ENCODE results near the gene CCDC149. TPM values are rescaled to one million over a fixed set of nuclear protein-coding genes. Genes with fewer than 3 reads are reported as not detected.

Gene CCDC149
- total RNA-seq, 1 experiment from 2014 or later: 3.6 TPM

- ATAC-seq (no peak), DNase-seq (ENCODE audit: low read depth, low spot score) (no peak)
- Histone ChIP-seq H3K27me3 (ENCODE audit: control insufficient read depth, insufficient read depth, low read length) (no peaks in the 10 kb centered on the region), H3K9me3 (ENCODE audit: control insufficient read depth, insufficient read depth, low read depth, low read length) (no peaks in the 10 kb centered on the region), H3K27ac (ENCODE audit: low read length) (no peak overlapping the region), H3K36me3 (ENCODE audit: control insufficient read depth, insufficient read depth, low read length) (no peaks in the 10 kb centered on the region), H3K4me1 (ENCODE audit: control insufficient read depth, insufficient read depth, low read length) (no peaks in the 10 kb centered on the region), H3K4me3 (ENCODE audit: low read depth in 2 of 2, low read length in 2 of 2) (no peak overlapping the region)
- in situ Hi-C loops (cut with HindIII; ENCODE audit: low pct_unique_long_range_greater_than_20kb, low sequenced_read_pairs): no loop called here
- intact Hi-C loops (cut with micrococcal nuclease; ENCODE audit: unreplicated experiment): no loop called here
- no peak for TF ChIP-seq POLR2AphosphoS5 (IDR thresholded peaks at IDR 0.05; ENCODE audit: low read depth, low read length)
- BruUV-seq (replicated peaks): no TSS peak
- POLR2A ChIA-PET: no interaction called here
- CTCF ChIA-PET: no interaction called here
These were observed 66.9 kb downstream of the CCDC149 start for GRCh38 chr4:24845902-24846301.

- in situ Hi-C loops (cut with HindIII; ENCODE audit: low pct_unique_long_range_greater_than_20kb, low sequenced_read_pairs) (no loop called here), intact Hi-C loops (cut with micrococcal nuclease; ENCODE audit: unreplicated experiment) (no loop called here)
- Histone ChIP-seq H3K4me3 (ENCODE audit: low read depth in 2 of 2, low read length in 2 of 2) (no peak overlapping the region), H3K27ac (ENCODE audit: low read length) (no peak overlapping the region), H3K9me3 (ENCODE audit: control insufficient read depth, insufficient read depth, low read depth, low read length) (no peaks in the 10 kb centered on the region), H3K4me1 (ENCODE audit: control insufficient read depth, insufficient read depth, low read length) (no peaks in the 10 kb centered on the region), H3K27me3 (ENCODE audit: control insufficient read depth, insufficient read depth, low read length) (no peaks in the 10 kb centered on the region), H3K36me3 (ENCODE audit: control insufficient read depth, insufficient read depth, low read length) (no peaks in the 10 kb centered on the region)
- ATAC-seq (no peak), DNase-seq (ENCODE audit: low read depth, low spot score) (no peak)
- POLR2A ChIA-PET: no interaction called here
- TF ChIP-seq POLR2AphosphoS5 (IDR thresholded peaks at IDR 0.05; ENCODE audit: low read depth, low read length) (no peak), SIN3A (IDR thresholded peaks at IDR 0.05; ENCODE audit: borderline replicate concordance, insufficient read depth, low read depth, low read length) (no peak), REST (IDR thresholded peaks at IDR 0.05; ENCODE audit: insufficient read depth in 1 of 2, low read depth in 2 of 2, low read length in 1 of 2) (no peak), CTCF (IDR thresholded peaks at IDR 0.05) (no peak), TCF7L2 (IDR thresholded peaks at IDR 0.05; ENCODE audit: low read depth, low read length) (no peak)
- no TSS peak for BruUV-seq (replicated peaks)
- CTCF ChIA-PET: no interaction called here
These were observed 67.7 kb downstream of the CCDC149 start for GRCh38 chr4:24845132-24845531.

GRCh38 chr4:24843096-24843495 lies 69.7 kb downstream of the CCDC149 start:
- Histone ChIP-seq H3K9me3 (ENCODE audit: control insufficient read depth, insufficient read depth, low read depth, low read length) (no peaks in the 10 kb centered on the region), H3K36me3 (ENCODE audit: control insufficient read depth, insufficient read depth, low read length) (no peaks in the 10 kb centered on the region), H3K27ac (ENCODE audit: low read length) (no peak overlapping the region), H3K4me1 (ENCODE audit: control insufficient read depth, insufficient read depth, low read length) (no peaks in the 10 kb centered on the region), H3K4me3 (ENCODE audit: low read depth in 2 of 2, low read length in 2 of 2) (no peak overlapping the region), H3K27me3 (ENCODE audit: control insufficient read depth, insufficient read depth, low read length) (no peaks in the 10 kb centered on the region)
- TF ChIP-seq SIN3A (IDR thresholded peaks at IDR 0.05; ENCODE audit: borderline replicate concordance, insufficient read depth, low read depth, low read length): no peak
- no peak for TF ChIP-seq TCF7L2 (IDR thresholded peaks at IDR 0.05; ENCODE audit: low read depth, low read length)
- no peak for TF ChIP-seq CTCF (IDR thresholded peaks at IDR 0.05)
- ChIA-PET CTCF (no interaction called here), POLR2A (no interaction called here)
- in situ Hi-C loops (cut with HindIII; ENCODE audit: low pct_unique_long_range_greater_than_20kb, low sequenced_read_pairs): no loop called here
- DNase-seq (ENCODE audit: low read depth, low spot score) (no peak), ATAC-seq (no peak)
- intact Hi-C loops (cut with micrococcal nuclease; ENCODE audit: unreplicated experiment): no loop called here
- no TSS peak for BruUV-seq (replicated peaks)

Measured in Panc1 (cell line).